BJ (cell line): ENCODE data around the gene TBX4. TPM values are rescaled to one million over a fixed set of nuclear protein-coding genes. Genes with fewer than 3 reads are reported as not detected.

Experiments used
- CTCF ChIA-PET: fragments of 350-600 bp; formaldehyde crosslinking; extraction: SDS; loops from one replicate; lab custom pipeline; 2021; ENCODE audit warnings: antibody characterized with exemption, inconsistent platforms; lab: Yijun Ruan, JAX
- POLR2A ChIA-PET: fragments of 300-600 bp; sonication (Branson Sonifier 250); formaldehyde crosslinking; extraction: SDS; loops from one replicate; lab custom pipeline; 2021; ENCODE audit warnings: antibody characterized with exemption; lab: Charles Lee
- DNase-seq: peaks from one replicate; pipeline ENCODE4 v3.0.0-alpha.2; 2011; ENCODE audit warnings: low read depth
- H3K27me3 ChIP-seq: 2 replicates; pipeline ENCODE4 v1.6.0; 2011; ENCODE audit warnings: low read length; ENCODE audit not compliant: control insufficient read depth, insufficient read depth
- H3K36me3 ChIP-seq: 2 replicates; pipeline ENCODE4 v1.5.1; 2011; ENCODE audit warnings: low read length; ENCODE audit not compliant: control insufficient read depth, insufficient read depth
- H3K4me3 ChIP-seq: 2 replicates; pipeline ENCODE4 v1.5.1; 2011; ENCODE audit warnings: low read depth, mild to moderate bottlenecking, control low read depth, low read length
- CTCF ChIP-seq: IDR thresholded peaks from 2 replicates; pipeline ENCODE4 v1.5.1; 2011; ENCODE audit warnings: low read depth, mild to moderate bottlenecking, control low read depth, inconsistent platforms, low read length, moderate library complexity; ENCODE audit not compliant: insufficient read depth
- polyA plus RNA-seq: library from polyadenylated mRNA; depleted of rRNA; stranded (reverse); fragments of >200 nt; gene quantifications from 2 replicates; pipeline ENCODE4 v1.2.3, GENCODE V29; 2011

TBX4 gene
- polyA plus RNA-seq, 1 experiment, result 3.7 TPM

GRCh38 chr17:61416540-61417363, 35.5 kb upstream of the TBX4 start:
- ChIA-PET CTCF (interaction anchor here (0.6 to 14.0 kb wide), 24 partner anchors 11 to 649 kb away, joined by 3 to 206 read pairs (median 4); no protein-coding TSS in a partner anchor), POLR2A (interaction anchor here (0.6 kb wide), 1 partner anchor 99 kb away, joined by 3 read pairs; no protein-coding TSS in a partner anchor)
- 0 out of 2 replicates have a peak overlapping the region, but pooled peaks have one; percentile 9 for H3K4me3 ChIP-seq
- no peaks in the 10 kb centered on the region; the same call in 1 of the 2 replicates for H3K36me3 ChIP-seq
- peak; percentile 98 for TF ChIP-seq CTCF
- peaks cover 5% of the 10 kb centered on the region for H3K27me3 ChIP-seq
- DNase-seq, result peak; percentile 46

GRCh38 chr17:61418449-61418848, 33.8 kb upstream of the TBX4 start:
- no peaks in the 10 kb centered on the region; the same call in 1 of the 2 replicates for H3K36me3 ChIP-seq
- no peak overlapping the region for H3K4me3 ChIP-seq
- no peak for DNase-seq
- ChIA-PET CTCF (interaction anchor here (0.6 to 14.0 kb wide), 5 partner anchors 10 to 165 kb away, joined by 3 to 206 read pairs (median 9); no protein-coding TSS in a partner anchor), POLR2A (no interaction called here)
- H3K27me3 ChIP-seq, result peaks cover 5% of the 10 kb centered on the region
- no peak for TF ChIP-seq CTCF

GRCh38 chr17:61419496-61420046, 32.7 kb upstream of the TBX4 start:
- POLR2A ChIA-PET, result no interaction called here
- CTCF ChIA-PET, result interaction anchor here (0.9 to 14.0 kb wide), 5 partner anchors 30 to 155 kb away, joined by 3 to 206 read pairs (median 9); no protein-coding TSS in a partner anchor
- peaks cover 5% of the 10 kb centered on the region for H3K27me3 ChIP-seq
- no peak overlapping the region for H3K4me3 ChIP-seq
- DNase-seq, result no peak
- H3K36me3 ChIP-seq, result no peaks in the 10 kb centered on the region
- no peak for TF ChIP-seq CTCF

GRCh38 chr17:61420052-61420451, 32.2 kb upstream of the TBX4 start:
- POLR2A ChIA-PET, result no interaction called here
- CTCF ChIA-PET, result interaction anchor here (0.9 to 14.0 kb wide), 4 partner anchors 30 to 155 kb away, joined by 3 to 206 read pairs (median 7); no protein-coding TSS in a partner anchor
- Histone ChIP-seq H3K4me3 (no peak overlapping the region), H3K27me3 (peaks cover 5% of the 10 kb centered on the region), H3K36me3 (no peaks in the 10 kb centered on the region)
- TF ChIP-seq CTCF, result no peak
- no peak for DNase-seq
